ENCODE data around the gene SLC38A8. TPM values are rescaled to one million over a fixed set of nuclear protein-coding genes. Genes with fewer than 3 reads are reported as not detected.

SLC38A8 gene
- total RNA-seq (ENCODE audit: insufficient read depth, low replicate concordance) = not detected

DNA sequence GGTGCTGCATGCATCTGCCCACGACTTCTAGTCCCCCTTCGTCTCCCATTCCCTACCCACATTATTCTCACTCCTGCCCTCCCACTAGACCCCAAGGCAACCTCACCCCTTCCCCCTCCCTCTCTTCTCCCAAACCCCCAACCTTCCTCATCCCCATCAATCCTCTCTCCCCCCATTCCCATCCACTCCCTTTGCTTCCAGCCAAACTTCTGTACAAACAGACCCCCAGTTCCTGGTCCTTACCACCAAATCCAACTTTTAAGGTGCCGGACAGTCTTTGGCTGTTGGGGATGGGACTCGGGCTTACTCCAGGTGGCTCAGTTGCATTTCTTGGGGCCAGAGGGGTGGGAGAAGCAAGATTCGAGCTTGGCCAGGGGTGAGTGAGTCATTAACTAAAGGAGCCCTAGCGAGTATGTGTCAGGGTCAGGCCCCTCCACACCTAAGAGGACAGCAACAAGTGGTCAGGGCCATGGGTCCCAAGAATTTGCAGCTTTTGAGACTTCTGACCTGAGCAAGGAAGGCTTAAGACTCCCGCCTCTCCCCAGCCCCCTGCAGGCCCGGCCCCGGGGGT is at the start of gene SLC38A8:
SLC38A8 (minus strand) TSS at position 488 of the 571 bp plus-strand sequence. CDS start 638 bp downstream, outside the sequence.
- no peak for DNase-seq (ENCODE audit: low spot score)

DNA sequence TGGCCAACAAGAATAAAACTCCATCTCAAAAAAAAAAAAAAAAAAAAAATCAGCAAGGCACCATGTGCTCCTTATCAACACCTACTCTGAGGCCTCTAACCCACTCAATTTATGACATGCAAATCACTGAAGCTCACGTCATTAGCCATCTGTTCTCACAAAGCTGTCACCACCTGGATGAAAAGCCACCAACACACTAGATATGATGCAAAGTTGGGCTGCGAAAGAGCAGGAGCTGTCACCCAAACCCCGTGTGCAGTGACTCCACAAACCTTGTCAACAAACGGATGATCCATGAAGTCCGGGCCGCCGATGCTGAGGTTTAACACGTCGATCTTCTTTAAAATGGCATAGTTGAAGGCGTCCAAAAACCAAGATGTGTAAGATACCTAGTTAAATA is 48.9 kb upstream of the SLC38A8 start:
- DNase-seq (ENCODE audit: low spot score) = no peak

DNA sequence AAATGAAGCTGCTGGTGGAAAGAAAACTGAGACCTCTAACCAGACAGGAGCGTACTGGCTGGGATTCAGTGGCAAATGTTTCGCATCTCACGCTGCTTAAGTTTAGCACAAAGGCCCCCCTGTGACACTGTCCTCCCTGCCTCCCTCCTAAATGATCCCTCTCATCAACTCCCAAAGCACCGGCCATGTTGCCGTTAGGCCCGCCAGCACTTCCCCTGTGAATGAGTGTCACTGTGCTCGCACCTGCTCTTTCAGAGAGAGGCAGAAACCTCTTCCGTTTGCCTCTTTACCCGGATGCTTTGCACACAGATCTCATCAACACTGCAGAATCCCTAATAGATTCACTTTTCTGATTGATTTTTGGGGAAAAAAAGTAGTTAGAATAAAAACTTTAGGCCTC is 47.6 kb upstream of the SLC38A8 start:
- no peak for DNase-seq (ENCODE audit: low spot score)

DNA sequence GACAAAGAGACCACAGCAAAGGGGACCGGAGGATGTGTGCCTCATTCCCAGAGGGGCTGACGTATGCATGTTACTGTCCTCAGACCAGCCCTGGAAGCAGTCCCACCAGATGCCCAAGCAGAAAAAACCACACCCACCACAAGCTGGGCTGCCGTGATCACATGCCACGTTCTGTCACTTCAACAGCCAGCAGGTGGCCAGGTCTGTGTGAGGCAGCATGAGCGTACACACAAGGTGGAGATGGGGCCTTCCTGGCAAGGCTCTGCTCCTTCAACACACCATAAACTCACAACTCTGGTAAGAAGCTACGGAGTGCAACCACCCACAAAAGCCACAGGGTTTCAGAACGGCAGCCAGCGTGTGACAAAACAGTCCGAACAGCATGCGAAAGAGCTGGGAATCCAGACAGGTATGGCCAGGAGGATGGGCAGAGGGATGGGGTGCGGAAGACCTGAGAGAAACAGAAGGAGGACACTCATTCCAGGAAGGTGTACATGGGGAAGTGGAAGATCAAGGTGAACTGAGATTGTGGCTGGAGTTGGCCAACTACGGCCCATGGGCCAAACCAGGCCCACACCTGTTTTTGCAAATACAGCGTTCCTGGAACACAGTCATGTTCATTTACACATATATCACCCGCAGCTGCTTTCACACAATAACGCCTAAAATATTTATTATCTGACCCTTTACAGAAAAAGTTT is 46.2 kb upstream of the SLC38A8 start:
- no peak for DNase-seq (ENCODE audit: low spot score)

DNA sequence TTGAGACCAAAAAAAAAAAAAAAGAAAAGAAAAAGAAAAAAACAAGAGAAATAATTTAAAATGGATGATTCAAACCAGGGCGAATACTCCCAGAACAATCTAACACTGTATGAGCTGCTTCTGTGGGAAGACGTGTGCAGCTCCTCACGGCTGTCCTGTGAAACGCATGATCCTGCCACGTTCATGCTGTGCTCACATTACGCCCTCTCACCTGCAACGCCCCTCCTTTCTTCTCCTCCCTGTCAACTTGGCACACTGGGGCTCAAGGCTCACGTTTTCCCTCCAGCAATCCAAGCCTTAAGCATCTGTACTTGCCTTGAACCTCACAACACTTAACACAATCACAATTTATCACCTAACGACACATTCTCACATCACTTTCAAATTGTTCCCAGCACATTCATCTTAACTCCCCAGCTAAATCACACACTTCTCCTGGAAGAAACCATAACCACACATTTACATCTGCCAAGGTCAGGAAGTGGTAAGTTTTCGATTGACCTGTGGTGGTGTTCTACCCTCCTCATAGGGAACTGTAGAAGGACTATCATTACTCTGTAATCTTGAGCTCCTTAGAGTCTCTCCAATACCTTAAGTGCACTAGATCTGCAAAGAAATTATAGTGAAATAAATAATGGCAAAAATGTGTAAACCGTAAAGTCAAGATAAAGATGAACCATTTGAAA is 45.0 kb upstream of the SLC38A8 start:
- DNase-seq (ENCODE audit: low spot score) = no peak

DNA sequence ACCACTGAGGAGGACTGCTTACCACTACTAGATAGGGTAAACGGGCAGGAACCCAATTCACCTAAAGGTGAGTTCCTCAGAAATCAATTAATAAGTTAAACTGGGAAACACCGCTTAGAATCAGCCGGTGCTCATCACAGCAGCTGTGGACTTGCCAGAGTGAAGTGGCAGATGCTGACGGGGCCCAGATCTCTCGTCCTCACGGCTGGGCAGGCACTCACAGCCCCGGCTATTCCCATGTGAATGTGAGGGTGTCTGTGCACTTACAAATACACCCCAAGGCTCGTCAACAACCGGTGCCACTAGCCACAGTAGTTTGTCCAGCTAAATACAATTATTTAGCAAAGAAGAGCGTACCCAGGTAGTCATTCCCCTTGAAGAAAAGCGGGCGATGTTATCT is 44.4 kb upstream of the SLC38A8 start:
- DNase-seq (ENCODE audit: low spot score) = no peak

DNA sequence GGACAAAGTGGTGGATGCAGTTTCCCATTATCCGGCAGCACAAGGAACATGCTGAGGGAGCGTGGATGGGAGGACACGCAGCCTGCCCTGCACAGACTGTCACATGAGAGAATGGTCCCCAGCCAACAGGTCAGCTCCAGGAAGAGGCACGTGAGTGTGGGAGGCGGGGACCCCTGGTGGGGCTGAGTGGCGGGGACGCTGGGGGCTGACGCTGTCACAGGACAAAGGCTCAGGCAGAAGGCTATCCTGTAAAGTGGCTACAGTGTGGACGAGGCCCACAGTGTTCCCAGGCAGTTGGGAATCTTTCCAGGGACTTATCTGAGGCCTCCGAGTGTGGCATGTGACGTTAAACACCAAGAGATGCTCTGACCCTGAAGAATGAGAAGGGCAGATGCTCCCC is 43.7 kb upstream of the SLC38A8 start:
- DNase-seq (ENCODE audit: low spot score) = no peak

DNA sequence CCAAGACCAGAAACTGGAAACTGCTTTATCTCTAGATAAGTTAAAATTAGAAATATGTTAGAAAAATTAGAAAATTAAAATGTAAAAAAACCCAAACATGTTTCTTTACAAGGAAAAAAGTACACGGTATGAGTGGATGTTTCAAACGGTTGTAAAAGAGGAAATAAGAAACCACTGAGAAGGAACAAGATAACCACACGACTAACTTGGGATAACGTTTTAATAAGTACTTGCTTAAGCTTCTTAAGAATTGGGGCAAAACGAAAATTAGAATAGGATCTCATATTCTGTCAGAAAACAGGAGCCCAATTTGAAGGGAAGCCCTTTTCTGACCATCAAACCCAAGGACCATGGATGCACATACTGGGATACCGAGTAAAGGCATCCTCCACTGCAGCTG is 43.2 kb upstream of the SLC38A8 start:
- DNase-seq (ENCODE audit: low spot score) = no peak

DNA sequence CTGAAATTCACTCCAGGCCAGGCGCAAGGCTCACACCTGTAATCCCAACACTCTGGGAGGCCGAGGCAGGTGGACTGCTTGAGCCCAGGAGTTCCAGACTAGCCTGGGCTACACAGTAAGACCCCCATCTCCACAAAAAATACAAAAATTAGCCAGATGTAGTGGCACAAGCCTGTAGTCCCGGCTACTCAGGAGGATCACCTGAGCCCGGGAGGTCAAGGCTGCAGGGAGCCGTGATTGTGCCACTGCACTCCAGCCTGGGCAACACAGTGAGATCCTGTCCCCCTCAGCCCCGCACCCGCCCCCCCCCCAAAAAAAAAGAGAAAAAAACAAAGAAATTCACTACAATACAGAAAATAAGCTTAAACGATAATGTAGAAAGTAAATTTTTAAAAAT is 42.7 kb upstream of the SLC38A8 start:
- DNase-seq (ENCODE audit: low spot score) = no peak

DNA sequence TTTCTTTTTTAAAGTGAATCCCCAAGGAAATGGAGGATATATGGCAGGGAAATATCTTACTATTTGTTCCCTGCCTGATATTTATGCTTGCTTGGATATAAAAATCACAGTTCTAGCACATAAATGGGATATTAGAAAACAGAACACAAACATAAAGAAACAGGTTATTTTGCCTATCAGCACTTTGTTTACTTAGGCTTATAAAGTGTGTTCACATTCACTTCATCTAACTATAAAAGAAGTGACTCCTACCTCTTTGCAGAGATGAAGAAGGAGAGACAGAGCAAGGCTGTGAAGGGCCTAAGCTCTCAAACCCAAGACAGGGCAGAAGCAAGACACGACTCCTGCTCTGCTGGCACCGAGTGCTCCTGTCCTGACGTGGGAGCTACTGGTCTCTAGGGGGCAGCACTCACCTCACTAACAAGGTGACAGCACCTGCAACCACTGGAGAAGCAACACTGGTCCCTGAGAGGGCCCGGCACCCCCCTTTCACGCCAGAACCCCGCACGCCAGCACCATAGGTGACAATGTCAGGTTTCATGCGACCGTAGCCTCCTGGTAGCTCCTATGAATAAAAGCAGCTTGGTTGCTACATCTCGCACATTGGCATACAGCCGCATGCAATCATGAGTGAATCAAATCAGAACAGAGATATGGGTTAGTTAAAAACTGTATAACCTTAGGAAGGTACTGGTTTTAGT is 42.1 kb upstream of the SLC38A8 start:
- peak; percentile 47 for DNase-seq (ENCODE audit: low spot score)

DNA sequence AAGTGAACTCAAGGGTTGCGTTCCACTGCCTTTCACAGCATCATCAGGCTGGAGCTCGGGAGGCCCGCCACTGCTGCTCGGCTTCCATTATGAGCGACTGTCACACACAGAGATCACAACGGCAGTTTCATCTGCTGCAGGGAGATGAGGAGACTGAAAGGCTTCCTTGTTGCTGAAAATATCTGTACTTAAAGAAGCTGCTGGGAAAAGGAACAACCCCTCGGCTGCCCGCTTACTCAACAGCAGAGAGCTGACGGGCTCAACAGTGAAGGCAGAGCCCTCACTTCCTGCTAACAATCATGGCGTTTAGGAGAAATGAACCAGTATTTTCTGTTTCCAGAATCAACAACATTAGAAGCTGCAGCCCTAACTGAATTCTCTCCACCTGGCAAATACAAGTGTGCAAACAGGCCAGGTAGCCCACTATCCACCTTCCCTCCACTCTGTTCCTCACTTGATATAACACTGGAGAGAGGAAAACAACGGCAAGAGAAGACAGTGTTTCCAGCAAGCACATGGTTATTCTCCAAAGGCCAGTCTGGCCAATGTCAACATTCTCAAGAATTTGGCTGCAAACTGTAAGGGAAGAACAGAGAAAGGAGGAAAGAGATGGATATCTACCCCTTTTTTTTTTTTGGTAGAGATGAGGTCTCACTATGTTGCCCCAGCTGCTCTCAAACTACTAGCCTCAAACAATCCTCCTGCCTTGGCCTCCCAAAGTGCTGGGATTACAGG is 40.4 kb upstream of the SLC38A8 start:
- no peak for DNase-seq (ENCODE audit: low spot score)

DNA sequence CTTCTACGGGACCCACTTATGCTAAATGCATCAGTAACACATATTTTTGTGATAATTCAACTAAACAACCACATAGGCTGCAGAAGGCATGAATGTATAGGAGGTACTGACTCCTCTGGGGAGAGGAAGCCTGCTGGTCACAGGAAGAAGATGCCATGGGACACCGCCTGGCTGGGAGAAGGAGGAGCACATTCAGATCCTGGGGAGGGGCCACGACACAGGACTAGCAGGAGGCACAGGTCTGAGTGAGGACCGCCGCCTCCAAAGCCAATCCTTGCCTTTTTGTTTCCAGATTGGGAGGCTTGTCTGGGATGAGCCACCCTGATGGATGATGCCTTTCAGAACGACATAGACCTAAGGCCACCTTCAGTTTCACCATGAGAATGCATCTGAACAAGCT is 39.5 kb upstream of the SLC38A8 start:
- DNase-seq (ENCODE audit: low spot score) = no peak

DNA sequence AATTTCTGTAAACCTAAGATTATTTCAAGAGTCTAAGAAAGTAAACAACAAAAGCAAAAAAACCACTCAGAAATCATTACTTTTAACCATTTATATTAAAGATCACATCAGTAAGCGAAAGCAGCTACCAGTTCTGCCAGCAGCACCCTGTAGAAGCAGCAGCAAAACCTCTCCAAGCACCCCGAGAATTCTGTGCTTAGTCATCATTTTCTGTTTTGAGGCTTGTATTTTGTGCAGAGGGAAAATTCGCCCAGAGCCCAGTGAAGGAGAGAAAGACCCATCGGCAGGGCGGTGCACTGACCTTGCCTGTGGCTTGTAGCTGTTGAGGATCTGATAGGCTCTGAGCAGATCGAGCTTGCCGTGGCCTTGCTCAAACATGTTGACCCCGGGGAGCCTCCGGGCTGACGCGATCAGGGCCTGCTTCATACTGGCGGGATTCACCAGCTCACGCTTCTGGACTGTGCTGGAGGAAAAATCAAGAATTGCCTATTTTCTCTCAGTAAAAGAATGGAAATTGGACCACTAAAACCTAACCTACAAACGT is 38.9 kb upstream of the SLC38A8 start:
- DNase-seq (ENCODE audit: low spot score) = no peak

DNA sequence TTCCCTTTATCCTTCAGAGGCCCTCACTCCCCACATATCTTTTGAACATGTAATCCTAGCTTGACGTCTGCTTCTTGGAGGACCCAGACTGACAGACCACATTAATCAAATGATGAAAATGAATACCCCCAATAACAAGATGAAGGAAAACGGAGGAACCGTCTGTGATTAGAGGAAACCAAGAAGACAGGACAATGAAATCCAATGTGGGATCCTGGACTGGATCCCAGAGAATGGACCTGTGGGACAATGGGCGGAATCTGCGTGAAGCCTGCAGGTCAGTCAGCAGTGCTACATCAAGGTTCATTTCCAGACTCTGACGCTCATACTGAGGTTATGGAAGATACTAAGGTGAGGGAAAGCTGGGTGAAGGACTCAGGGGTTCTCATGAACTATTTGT is 38.2 kb upstream of the SLC38A8 start:
- no peak for DNase-seq (ENCODE audit: low spot score)

DNA sequence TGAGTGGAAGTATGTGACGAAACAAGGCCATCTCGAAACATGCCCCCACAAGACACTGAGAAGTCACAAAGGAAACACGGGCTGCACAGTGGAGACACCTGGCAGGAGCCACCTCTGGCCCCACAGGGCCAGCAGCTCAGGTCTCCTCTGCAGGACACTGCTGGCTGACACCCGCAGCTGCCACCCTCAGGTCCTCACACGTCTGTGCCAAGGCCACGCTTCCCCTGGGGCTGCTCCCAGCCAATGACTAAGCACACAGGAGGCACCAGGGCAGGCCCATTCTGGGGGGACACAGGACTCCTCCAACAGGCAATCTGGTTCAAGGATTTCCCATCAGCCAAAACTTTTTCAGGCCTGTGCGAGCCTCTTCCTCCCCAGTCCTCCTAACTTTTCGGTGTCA is 37.8 kb upstream of the SLC38A8 start:
- DNase-seq (ENCODE audit: low spot score) = no peak

DNA sequence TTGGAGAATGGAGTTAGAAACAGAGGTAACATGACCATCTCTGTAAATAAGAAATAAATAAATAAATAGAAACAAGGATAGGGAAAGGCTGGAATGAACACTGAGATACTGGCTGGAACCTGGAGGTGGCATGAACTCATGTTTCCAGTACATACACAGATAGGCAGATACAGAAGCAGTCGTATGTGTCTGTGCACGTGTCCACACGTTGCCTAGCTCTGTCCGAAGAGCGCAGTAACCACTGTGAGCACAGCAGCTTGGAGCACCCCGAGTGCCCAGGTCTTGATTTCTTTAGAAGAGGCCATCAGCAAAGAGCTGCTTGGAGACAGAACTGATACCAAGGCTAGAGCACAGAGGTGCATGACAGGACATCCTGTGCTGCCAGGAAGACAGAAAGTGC is 37.1 kb upstream of the SLC38A8 start:
- DNase-seq (ENCODE audit: low spot score) = no peak

DNA sequence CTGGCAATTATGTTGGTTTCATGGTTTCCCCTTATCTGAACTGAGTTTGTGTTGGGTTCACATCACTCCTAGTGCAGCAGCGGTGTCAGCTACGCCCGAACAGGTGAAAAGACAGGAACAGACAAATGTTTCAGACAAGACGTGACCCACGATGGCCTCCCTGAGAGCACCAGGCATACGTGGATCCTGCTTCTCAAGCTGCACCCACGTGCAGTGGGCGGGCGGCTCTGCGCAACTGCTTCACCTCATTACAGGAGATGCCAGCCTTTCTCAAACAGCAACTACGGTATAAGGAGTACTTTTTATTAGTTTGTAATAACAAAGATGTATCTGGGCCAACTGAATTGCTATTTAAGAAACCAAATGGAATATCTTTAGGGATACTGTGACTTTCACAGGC is 32.8 kb upstream of the SLC38A8 start:
- no peak for DNase-seq (ENCODE audit: low spot score)

DNA sequence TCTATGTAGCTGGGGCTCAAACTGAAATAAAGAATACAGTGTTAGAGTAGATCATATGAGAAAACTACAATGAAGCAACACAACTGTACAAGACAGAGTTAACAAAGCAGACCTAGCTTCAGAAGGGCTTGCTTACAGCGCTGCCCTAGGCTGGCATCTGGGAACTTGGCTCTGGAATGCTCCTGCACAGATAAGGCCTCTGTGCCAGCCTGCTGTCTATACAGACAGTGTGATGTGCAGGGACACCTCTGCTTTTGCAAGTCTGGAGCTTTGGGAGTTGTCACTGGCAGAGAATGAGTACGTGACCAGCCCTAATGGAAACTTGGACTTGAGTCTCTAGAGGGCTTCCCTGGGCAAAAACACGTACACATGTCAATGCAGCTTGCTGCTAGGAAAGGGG is 32.1 kb upstream of the SLC38A8 start:
- no peak for DNase-seq (ENCODE audit: low spot score)

DNA sequence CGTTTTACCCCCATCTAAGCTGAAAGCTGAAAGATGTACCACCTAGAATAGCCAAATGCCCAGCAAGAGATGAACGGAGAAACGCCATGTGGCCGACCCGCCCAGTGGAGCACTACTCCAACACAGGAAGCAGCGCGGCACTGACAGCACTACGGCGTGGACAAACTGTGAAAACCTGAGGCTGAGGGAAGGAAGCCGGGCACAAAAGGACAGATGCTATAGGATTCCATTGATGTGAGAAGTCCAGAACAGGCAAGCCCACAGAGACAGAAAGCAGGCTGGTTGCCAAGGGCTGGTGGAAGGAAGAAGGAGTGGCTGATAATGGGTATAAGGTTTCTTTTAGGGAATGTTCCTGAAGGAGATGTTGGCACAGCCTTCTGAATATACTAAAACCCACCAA is 29.4 kb upstream of the SLC38A8 start:
- no peak for DNase-seq (ENCODE audit: low spot score)

DNA sequence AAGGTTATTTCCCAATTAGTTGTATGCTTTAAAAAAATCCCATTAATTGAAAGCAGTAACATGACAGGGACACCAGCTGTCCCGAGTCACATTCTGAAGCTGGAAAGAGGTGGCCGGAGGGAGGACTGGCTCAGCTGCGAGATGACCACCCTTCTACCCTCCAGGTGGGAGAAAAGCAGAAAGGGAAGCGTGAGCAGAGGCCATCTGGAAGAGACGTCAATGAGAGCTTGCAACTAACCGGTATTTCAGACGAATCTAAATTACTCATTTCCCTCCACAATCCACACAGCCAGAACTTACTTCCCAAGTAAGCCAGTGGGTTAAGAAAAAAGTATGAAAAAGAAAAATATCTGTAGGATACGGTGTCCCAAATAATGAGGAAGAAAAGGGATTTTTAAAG is 28.5 kb upstream of the SLC38A8 start:
- DNase-seq (ENCODE audit: low spot score) = no peak

DNA sequence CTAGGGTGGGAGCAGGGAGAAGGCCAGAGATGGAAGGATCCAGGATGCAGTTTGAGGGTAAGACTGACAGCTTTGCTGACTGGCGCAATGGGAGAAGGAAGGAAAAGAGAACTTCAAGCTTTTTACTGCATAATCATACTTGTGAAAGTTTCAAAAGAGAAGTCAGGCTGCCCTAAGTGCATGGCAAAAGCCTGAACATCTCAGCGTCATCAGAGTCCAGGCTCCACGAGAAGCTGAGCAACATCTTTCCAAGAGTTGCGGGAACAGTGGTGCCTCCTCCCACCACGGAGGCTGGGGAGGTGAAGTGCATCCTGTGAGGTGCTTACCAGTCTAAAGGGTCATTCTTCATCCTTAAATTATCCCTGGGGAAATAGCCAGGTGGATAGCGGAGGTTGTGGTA is 26.9 kb upstream of the SLC38A8 start:
- DNase-seq (ENCODE audit: low spot score) = no peak
